ENCODE results near the gene HPCAL4.

DNA sequence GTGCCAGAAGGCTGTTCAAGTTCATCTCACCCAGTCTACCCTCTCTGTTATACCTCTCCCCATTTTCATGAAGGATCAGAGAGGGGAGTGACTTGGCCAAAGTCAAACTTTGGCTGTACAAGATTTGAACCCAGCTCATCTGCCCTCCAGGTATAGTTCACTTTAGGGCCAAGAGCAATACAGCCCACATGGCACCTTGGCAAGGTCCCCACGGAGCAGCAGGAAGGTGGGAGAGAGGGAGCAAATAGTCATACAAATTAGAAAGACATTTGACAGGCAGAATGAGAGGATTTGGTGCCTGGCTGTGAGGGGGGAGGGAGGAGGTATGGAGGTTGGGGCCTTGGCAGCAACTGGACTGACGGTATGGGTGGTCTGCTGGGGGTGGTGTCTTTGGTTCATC lies 1.0 kb downstream of the HPCAL4 start:
- TF ChIP-seq CTCF (IDR thresholded peaks at IDR 0.05), result no peak
- no peak for TF ChIP-seq POLR2A (IDR thresholded peaks at IDR 0.05)

Measured in thyroid gland (tissue), 4 donors.